GM19324 (cell line): ENCODE results near the gene RASSF5.

ENCODE experiments used
- ATAC-seq: cut with Tn5 transposase; IDR thresholded peaks from one replicate; pipeline ENCODE4 v1.9.1; 2021; ENCODE audit warnings: mild to moderate bottlenecking, moderate library complexity; ENCODE audit not compliant: unreplicated experiment, low FRiP score

Gene RASSF5, protein sequence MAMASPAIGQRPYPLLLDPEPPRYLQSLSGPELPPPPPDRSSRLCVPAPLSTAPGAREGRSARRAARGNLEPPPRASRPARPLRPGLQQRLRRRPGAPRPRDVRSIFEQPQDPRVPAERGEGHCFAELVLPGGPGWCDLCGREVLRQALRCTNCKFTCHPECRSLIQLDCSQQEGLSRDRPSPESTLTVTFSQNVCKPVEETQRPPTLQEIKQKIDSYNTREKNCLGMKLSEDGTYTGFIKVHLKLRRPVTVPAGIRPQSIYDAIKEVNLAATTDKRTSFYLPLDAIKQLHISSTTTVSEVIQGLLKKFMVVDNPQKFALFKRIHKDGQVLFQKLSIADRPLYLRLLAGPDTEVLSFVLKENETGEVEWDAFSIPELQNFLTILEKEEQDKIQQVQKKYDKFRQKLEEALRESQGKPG

DNA sequence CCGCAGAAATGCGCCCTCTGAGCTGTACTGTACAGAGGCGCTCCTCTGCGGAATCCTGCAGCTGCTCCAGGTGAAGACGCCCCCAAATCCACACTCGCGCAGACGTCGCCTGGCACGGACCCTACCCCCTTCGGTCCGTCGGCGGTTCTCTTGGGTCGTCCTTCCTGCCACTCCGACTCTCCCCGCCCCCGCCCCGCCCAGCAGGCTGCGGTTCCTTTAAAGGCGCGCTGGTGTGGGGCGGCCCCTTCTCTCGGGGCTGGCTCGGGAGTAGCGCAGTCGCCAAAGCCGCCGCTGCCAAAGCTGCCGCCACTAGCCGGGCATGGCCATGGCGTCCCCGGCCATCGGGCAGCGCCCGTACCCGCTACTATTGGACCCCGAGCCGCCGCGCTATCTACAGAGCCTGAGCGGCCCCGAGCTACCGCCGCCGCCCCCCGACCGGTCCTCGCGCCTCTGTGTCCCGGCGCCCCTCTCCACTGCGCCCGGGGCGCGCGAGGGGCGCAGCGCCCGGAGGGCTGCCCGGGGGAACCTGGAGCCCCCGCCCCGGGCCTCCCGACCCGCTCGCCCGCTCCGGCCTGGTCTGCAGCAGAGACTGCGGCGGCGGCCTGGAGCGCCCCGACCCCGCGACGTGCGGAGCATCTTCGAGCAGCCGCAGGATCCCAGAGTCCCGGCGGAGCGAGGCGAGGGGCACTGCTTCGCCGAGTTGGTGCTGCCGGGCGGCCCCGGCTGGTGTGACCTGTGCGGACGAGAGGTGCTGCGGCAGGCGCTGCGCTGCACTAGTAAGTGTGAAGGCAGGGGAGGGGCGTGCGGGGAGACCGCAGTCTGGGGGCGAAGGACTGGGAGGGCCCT, at the start of gene RASSF5:
TSS of gene RASSF5 (plus strand) at position 248 of the 846 bp plus-strand sequence. CDS start at position 320, 72 bp downstream.
- peak; percentile 62 for ATAC-seq

DNA sequence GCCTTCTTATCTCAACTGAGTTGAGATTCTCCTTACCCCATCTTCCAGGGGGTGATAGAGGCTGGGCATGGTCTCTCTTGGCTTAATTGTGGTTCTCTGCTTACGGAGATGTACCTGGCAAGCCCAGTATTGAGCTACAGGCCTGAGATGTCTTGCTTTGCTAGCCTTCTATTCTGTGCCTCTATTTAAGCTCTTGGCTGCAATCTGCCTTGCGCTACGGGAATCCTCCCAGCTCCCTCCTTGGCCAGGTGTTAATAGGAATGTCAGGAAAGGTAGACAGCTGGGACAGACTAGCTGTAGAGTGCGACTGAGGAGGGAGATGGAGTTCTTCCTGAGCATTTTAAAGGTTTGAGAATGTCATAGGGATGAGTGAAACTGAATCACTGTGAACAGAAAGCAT, 47.6 kb upstream of the RASSF5 start:
- ATAC-seq, result no peak

DNA sequence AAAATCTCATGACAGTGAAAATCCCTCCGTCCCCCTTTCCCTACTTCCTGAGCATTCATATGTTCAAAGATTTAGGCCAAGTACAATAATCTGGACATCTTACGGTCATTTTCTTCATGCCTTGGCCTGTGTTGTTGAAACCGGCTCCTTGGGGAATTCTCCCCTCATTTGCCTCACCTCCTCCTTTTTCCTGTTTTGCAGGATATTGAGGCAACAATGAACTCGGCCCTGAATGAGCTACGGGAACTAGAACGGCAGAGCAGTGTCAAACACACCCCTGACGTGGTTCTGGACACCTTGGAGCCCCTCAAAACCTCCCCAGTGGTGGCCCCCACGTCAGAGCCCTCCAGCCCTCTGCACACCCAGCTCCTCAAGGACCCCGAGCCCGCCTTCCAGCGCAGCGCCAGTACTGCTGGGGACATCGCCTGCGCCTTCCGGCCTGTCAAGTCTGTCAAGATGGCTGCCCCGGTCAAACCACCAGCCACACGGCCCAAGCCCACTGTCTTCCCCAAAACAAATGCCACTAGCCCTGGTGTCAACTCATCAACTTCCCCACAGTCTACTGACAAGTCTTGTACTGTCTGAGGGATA, 46.4 kb upstream of the RASSF5 start:
- ATAC-seq, result no peak

DNA sequence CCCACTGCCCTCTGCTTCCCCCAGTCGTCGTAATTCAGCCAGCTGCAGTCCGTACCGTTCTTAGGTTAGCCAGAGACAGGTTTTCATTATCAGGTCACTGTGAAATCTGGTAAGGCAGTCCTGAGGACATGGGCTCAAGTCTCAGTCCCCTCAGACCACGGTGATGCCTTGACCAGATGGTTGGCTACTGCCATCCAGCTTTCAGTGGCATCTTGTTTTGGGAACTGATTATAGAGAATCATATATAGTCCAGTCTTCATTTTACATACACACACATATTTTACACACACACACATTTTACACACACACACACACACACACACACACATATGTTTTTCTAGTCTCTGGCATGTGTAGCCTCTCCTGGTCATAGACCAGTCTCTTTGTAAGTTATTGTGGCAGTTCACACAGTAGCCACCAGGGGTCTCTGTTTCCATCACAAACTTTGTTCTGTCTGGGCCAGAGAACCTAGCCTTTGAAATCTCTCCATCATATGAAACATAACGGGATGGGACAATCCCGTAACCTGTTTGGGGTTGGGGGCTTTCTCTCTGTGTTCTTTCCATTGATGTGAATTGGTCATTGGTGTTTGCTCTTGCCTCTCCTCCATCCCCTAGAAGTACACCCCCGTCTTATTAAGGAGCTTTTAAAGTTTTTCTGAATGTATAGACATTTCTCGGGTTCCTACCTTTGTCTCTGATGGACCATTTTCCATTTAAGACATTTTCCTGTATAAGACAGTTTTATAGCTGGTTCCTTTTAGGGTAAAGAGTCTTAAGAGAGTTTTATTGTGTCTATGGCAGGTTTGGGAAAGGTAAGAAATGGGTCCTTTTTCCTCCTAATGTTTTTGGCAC, 45.5 kb upstream of the RASSF5 start:
- no peak for ATAC-seq

DNA sequence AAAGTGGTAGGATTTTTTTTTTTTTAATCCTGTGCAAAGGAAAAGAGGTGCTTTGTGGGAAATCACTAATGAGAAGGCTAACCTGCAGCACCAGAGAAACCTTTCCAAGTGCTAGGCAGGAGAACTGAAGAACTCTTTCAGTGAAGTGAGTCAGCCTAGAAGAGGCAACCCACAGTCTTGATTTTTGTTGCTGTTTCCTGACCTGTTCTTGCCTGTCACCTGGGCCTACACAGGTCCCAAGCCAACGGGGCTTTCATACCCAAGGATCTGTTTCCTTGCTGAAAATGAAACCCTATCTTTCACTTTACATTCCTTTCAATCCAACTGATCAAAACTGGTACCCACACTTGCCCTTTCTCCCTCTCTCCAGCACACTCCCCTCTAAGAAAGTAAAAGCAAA, 44.2 kb upstream of the RASSF5 start:
- no peak for ATAC-seq

DNA sequence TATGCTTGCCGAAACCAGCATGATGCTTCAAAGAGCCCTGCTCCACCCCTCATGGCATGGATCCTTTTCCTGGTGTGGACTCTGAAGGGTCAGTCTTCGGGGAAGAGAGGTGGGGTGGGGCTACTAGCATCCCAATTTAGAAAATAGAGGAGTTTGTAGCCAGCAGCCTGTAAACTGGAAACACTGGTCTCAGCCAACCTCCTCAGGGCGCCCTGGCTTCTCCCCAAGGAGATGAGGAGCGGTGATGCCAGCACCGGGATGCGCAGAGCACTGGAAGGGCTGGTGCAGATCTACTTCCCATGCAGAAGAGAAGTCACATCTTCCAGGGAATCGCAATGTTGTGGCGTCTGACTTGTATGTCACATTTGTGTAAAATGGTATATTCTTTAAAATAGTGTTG, 43.4 kb upstream of the RASSF5 start:
- no peak for ATAC-seq

DNA sequence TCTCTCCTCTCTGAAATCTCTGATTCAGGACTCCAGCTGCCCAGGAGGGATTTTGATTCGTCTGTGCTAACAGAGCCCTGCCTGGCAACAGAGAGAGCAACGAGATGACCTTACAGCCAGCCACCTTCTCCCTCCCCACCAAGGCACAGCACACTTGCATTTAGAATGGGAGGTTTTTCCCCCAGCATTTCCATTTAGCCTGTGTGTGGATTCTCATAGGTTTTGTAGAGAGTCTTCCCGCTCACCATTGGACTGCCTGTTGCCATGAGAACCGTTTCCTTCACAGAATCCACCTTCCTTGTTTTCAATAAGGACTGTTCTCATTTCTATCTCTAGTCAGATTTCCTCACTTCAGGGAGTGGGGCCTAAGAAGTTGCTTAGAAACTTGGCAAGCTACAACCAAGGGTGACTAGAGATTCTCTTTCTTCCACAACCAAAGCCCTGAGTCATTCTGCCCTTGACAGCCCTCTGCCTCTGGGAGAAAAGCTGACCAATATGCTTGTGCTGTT, 42.8 kb upstream of the RASSF5 start:
- no peak for ATAC-seq

DNA sequence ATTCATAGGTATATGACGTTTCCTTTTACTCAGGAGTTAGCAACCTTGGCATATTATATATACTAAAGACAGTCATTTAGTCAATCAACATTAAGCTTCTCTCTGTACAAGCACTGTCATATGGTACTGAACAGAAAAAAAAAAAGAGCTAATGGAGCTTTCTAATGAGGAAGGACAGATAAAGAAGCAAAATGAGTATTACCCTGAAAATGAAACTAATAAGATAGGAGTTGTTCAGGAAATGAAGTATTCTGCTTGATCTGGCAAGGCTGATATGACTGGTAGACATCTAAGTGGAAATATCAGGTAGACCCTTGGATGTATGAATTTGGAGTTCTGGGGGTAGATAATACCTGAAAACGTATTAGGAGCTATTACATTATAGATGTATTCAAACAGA, 41.4 kb upstream of the RASSF5 start:
- ATAC-seq, result no peak

DNA sequence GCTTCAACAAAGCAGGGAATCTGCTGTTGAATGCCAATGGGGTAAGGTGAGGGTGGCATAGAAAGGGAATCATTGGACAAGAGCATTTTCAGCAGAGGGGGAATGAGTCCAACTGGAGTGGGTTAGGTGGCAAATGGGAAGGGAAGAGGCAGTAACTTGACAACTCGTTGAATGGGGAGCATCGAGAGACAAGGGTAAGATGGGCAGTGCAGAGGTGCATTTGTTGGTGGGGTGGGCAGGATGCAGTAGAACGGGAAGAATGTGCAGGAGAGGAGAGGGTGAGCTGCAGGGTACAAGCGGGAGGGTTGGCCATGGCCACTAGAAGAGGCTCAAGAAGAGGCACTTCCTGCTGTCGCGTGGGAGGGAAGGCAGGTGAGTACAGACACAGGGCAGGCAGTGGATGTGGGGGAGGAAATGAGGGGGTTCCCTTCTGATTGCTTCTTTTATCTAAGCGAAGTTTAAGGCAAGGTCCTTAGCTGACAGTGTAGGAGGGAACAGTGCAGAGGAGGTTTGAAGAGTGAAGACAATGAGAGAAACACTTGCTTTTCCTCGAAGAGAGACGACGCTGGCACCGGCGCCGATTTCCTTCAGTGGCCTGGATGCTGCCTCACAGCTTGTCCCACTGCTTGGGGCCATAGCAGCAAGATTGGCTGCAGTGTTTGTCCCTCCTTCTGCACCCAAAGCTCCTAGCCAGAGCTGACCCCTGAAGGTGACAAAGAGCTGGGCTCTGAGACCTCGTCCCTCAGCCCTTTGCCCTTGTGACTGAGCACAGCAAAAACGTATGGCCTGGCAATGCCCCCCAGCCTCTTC, 40.3 kb upstream of the RASSF5 start:
- ATAC-seq, result no peak

DNA sequence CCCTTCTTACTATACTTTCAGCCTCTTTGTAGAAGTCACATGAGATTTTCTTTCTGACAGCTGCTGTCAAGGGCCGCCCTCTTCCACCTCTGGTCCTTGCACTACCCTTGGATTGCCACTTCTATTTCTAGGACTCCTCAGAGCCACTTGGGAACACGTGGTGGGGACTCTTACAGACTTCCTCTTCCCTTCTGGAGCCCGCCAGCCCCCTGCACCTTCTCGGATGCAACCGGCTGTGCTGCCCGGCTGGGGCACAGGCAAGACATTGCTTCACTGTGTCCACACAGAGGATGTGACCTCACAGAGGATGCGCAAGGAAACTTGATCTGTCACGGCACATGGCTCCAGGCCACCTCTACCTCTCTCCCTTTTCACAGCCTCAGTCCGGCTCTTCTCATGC, 39.4 kb upstream of the RASSF5 start:
- ATAC-seq, result no peak

DNA sequence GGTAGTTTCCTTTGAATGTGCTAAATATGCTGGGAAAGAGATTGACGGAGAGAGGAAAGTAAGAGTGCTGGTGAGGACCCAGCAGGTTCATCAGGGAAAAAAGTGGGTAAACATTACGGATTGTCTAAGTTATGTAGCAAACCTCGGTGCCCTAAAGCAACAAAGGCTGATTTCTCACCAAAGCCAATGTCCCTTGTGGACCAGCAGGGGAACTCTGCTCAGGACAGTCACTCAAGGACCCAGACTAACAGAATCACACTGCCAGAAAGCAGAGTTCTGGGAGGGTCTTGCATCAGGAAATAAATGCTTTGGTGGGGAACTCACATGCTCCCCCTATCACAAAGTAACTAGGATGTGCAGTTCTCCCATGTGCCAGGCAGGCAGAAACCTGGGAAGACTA, 38.8 kb upstream of the RASSF5 start:
- ATAC-seq, result no peak

DNA sequence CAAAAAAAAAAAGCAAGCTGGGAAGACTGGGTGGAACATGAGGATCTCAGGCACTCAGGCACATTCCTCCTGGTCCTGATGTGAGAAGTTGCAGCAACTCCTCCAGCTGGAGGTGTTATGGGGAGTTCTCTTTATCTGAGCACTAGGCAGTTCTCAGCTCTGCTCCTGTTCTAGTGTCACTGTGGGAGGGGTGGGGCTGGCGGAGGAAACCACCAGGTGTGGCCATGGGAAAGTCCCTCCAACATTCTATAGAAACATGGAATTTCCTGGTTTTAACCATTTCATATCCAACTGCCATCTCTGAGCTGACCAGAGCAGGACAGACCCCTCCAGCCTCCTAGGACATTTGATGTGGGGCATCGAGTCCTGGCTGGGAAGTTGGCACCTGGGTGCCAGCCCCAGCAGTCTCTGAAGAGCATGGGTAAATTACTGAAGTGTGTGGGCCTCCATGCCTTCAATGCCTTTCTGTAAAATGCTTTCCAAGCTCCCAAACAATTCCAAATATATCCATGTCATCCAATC, 37.9 kb upstream of the RASSF5 start:
- no peak for ATAC-seq

DNA sequence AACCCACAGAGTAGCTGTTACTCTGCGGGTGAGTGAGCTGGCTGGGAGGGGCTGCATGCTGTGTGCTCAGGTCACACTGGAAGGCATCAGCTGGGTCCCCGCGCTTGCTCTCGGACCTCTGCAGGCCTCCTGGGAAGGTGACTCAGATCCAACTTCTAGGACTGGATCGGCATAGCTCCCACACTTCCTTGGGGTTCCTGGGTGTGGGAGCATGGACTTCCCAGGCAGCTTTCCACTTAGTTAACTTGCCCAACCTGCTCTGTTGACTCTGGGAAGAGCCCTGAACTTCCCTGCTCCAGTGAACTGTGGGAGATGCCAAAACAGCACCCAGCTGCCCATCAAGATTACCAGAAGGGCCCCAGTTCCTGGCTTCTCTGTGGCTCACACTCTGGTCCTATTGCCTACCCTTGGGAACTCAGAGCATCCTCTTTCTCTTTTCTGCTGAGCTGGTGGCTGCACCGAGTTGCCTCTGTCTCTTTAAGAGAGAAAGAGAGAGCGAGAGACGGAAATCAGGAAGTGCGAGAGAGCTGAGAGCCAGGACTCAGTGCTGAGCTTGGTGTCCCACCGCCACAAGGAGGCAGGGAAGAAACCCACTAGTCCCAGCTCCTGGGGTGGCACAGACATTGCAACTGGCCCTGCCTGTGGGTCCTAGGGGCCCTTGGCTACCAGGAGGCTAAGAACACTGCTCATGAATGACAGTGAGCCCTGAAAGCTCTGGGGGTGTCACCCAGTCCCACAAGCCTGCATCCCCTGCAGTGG, 37.2 kb upstream of the RASSF5 start, which contains the start of gene IKBKE:
TSS of gene IKBKE (plus strand) at position 544 of the 759 bp plus-strand sequence. CDS start 2,752 bp downstream, outside the sequence.
- peak; percentile 64 for ATAC-seq

DNA sequence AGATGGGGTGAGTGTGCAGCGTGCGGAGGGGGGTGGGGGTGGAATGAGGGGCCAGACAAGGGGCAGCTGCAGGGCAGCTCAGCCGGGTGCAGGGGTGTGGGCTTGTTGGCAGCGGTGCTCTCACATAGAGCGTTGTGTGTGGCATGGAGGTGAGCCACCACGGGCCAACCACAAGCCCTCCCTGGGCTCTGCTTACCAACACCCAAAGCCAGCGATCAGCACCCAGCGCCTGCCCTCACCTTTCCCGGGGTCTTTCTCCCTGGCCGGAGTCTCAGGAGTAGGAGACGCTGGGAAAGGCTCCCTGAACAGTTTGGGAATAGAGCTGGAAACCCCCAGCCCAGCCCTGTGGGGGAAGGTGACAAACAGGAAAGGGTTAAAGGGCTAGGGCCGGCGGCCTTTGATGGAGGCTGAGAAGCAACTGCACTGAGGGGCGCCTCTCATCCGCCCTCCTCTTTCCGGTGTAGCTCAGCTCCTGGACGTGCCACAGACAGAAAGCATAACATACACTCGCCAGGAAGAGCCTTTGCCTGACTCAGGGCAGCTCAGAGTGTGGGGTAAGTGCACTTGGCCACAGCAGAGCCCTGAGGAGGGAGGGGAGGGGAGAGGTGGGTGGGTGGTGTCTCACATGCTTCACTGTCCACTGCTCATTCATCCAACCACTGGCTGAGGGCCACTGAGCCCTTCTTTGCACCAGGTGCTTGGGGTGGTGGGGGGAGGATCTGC, 36.5 kb upstream of the RASSF5 start:
- peak; percentile 21 for ATAC-seq

DNA sequence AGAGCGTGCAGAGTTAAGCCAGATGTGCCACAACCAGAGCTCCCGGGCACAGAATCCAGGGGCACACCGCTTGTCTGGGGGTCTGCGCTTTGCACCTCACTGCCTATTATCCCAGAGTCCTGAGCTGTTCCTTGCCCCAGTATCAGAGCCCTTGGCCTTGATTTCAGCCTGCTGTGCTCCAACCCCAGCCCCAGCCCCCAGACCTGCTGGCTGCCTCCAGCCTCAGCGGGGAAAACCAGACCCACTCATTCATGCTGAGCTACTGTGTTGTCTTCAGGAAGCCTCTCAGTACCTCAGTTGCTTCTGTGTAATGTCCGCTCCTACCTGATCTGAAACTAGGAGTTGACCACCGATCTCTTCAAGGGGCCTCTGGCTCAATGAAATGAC, 35.9 kb upstream of the RASSF5 start:
- ATAC-seq, result no peak

DNA sequence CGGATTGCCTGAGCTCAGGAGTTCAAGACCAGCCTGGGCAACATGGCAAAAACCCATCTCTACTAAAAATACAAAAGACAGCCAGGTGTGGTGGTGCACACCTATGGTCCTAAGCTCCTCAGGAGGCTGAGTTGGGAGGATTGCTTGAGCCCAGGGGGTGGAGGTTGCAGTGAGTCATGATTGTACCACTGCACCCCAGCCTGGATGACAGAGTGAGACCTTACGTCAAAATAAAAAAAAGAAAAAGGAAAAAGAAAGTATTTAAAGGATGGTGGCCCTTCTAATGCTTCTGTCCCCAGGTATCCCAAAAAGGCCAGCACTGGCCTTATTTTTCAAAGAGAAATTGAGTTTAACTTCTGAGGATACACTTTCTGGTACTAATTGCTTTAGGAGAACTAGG, 35.3 kb upstream of the RASSF5 start:
- ATAC-seq, result no peak

DNA sequence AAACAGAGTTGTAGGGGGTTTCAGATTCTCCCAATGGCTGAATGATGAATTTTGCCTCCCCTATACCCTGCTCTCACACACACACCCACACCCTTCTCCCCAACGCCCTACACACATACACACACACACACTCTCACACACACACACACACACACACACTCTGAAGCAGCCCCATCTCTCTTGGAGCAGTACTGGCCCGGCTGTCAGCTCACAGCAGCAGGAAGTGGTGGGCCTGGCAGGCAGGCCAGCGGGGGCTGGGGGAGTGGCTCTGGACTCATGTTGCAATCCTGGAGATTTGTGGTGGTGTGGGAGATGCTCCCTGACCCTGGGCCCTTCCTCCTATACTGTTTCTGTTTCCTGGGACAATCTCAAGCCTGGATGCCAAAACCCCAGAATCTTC, 34.9 kb upstream of the RASSF5 start:
- ATAC-seq, result no peak

DNA sequence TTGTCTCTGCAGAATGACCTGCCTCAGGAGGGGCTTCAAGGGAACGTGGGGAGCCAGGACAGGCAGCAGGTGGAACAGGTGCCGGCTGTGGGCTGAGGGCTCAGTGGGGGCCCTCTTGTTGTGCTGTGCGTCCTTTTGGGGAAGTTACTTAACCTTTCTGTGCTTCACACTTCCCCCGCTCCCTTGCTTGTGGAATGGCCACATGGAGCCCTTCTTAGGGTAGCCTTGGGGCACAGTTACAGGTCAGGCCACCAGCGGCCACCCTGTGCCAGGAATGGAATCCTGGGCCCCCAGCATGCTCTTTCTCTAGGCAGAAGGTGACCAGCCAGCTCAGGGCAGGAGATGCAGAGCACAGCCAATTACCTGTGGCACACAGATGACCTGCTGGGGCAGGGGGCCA, 34.4 kb upstream of the RASSF5 start:
- no peak for ATAC-seq
